PFSK-1 (cell line): ENCODE results near the gene PRKN.

ENCODE experiments used
- POLR2AphosphoS5 ChIP-seq: IDR thresholded peaks from 2 replicates; pipeline ENCODE4 v1.6.1; 2012; ENCODE audit warnings: low read depth, mild to moderate bottlenecking, control low read depth, low read length, moderate library complexity
- SIN3A ChIP-seq: IDR thresholded peaks from 2 replicates; pipeline ENCODE4 v1.6.1; 2012; ENCODE audit warnings: mild to moderate bottlenecking, low read length, moderate library complexity, borderline replicate concordance; ENCODE audit not compliant: insufficient read depth

DNA sequence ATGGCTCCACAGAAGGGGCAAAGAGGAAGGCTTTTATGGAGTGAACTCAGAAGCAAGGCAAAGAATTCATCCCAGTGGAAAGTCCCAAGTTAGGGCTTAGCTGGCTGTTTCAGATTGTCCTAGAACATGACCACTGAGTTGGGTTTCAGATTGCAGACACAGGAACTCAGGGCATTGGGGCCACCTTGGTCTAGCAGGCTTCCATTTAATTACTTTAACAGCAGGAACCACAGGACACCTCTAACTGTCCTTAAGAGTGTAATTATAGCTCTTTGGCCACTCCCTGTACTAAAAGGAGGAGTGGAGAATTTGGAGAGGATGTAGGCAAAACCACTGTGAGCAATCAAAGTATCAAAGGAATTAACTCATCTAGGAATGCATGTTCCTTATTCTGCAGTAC lies 1303.1 kb downstream of the PRKN start:
- TF ChIP-seq SIN3A (no peak), POLR2AphosphoS5 (no peak)
